A673 (cell line): ENCODE results near the gene APLNR. TPM values are rescaled to one million over a fixed set of nuclear protein-coding genes. Genes with fewer than 3 reads are reported as not detected.
A peak's percentile ranks its signal among the peaks of the same experiment; 100 is the strongest.

Experiments used
- BruUV-seq: library from RNA; stranded (reverse); fragments of 400-500 nt; replicated peaks from 2 replicates; lab custom pipeline; 2021; lab: Mats Ljungman, UMichigan
- CTCF ChIA-PET: fragments of 300-600 bp; sonication (Branson Sonifier 250); formaldehyde crosslinking; loops from one replicate; lab custom pipeline; 2022; ENCODE audit warnings: antibody characterized with exemption; lab: Charles Lee
- POLR2A ChIA-PET: fragments of 300-600 bp; sonication (Branson Sonifier 250); formaldehyde crosslinking; loops from one replicate; lab custom pipeline; 2022; ENCODE audit warnings: antibody characterized with exemption; ENCODE audit not compliant: low non-redundant PET; lab: Charles Lee
- DNase-seq: peaks from one replicate; pipeline ENCODE4 v3.0.0-alpha.2; 2015; ENCODE audit warnings: low spot score
- H3K27ac ChIP-seq: fragments of 200-600 bp; sonication (generic); 2 replicates; pipeline ENCODE4 v1.5.1; 2016; ENCODE audit warnings: mixed run types, low read depth, mild to moderate bottlenecking, mixed read lengths, antibody characterized with exemption, low read length; ENCODE audit not compliant: poor library complexity, severe bottlenecking
- H3K27me3 ChIP-seq: fragments of 200-600 bp; sonication (generic); replicated peaks from 2 replicates; pipeline ENCODE4 v1.6.1; 2017; ENCODE audit warnings: mixed run types, low read depth, mild to moderate bottlenecking, mixed read lengths, antibody characterized with exemption, low read length; ENCODE audit not compliant: insufficient read depth, poor library complexity
- H3K36me3 ChIP-seq: fragments of 200-600 bp; sonication (generic); 2 replicates; pipeline ENCODE4 v1.6.1; 2016; ENCODE audit warnings: mixed run types, mild to moderate bottlenecking, mixed read lengths, antibody characterized with exemption, low read length; ENCODE audit not compliant: insufficient read depth, poor library complexity, severe bottlenecking
- H3K4me1 ChIP-seq: fragments of 200-600 bp; sonication (generic); 2 replicates; pipeline ENCODE4 v1.6.1; 2017; ENCODE audit warnings: mixed run types, mild to moderate bottlenecking, mixed read lengths, antibody characterized with exemption, low read length; ENCODE audit not compliant: insufficient read depth, poor library complexity, severe bottlenecking
- H3K4me3 ChIP-seq: fragments of 200-600 bp; sonication (generic); 2 replicates; pipeline ENCODE4 v1.5.1; 2016; ENCODE audit warnings: low read depth, mixed run types, mild to moderate bottlenecking, mixed read lengths, low read length; ENCODE audit not compliant: poor library complexity, severe bottlenecking
- H3K9me3 ChIP-seq: fragments of 200-600 bp; sonication (generic); 2 replicates; pipeline ENCODE4 v1.6.1; 2016; ENCODE audit warnings: mixed run types, low read depth, mild to moderate bottlenecking, mixed read lengths, antibody characterized with exemption, low read length; ENCODE audit not compliant: poor library complexity, severe bottlenecking
- CTCF ChIP-seq: fragments of 300-800, 200-600 bp; sonication (generic); conservative IDR thresholded peaks from 2 replicates; pipeline ENCODE4 v1.5.1; 2017; ENCODE audit warnings: low read depth, mild to moderate bottlenecking, antibody characterized with exemption, low read length, moderate library complexity, mixed read lengths
- EZH2 ChIP-seq: fragments of 200-600 bp; sonication (generic); IDR thresholded peaks from 2 replicates; pipeline ENCODE4 v1.6.1; 2017; ENCODE audit warnings: borderline replicate concordance, low read depth, mild to moderate bottlenecking, mixed read lengths, antibody characterized with exemption, low read length; ENCODE audit not compliant: poor library complexity, severe bottlenecking
- intact Hi-C: fragments of 100-400 bp; cut with micrococcal nuclease; formaldehyde crosslinking; loops from one replicate; pipeline ENCODE4 v1.10.0; 2022; ENCODE audit not compliant: unreplicated experiment
- total RNA-seq: library from RNA; stranded (reverse); gene quantifications from 2 replicates; pipeline ENCODE4 v1.2.3, GENCODE V29; 2021

APLNR gene
- total RNA-seq, 1 experiment from 2014 or later, result 0.67 TPM

- intact Hi-C loops, result no loop called here
- no peaks in the 10 kb centered on the region for H3K4me1 ChIP-seq
- CTCF ChIA-PET, result interaction anchor here (1.0 kb wide), 1 partner anchor 25 kb away, joined by 3 read pairs; no protein-coding TSS in a partner anchor
Observed at GRCh38 chr11:57224537-57224936, 12.5 kb downstream of the APLNR start.

GRCh38 chr11:57224128-57224527, 12.9 kb downstream of the APLNR start:
- Histone ChIP-seq H3K27ac (no peak overlapping the region), H3K27me3 (no peaks in the 10 kb centered on the region), H3K4me1 (no peaks in the 10 kb centered on the region), H3K4me3 (no peak overlapping the region), H3K36me3 (no peaks in the 10 kb centered on the region), H3K9me3 (no peaks in the 10 kb centered on the region)
- TF ChIP-seq EZH2, result no peak
- no peak for TF ChIP-seq CTCF
- POLR2A ChIA-PET, result no interaction called here
- no TSS peak for BruUV-seq
- DNase-seq, result no peak
- intact Hi-C loops, result no loop called here
- CTCF ChIA-PET, result interaction anchor here (1.0 kb wide), 1 partner anchor 25 kb away, joined by 3 read pairs; no protein-coding TSS in a partner anchor

More at GRCh38 chr11:57224537-57224936, 12.5 kb downstream of the APLNR start:
- TF ChIP-seq CTCF, result no peak
- TF ChIP-seq EZH2, result no peak
- no peak overlapping the region for H3K27ac ChIP-seq
- no peaks in the 10 kb centered on the region for H3K36me3 ChIP-seq
- H3K27me3 ChIP-seq, result no peaks in the 10 kb centered on the region
- no peaks in the 10 kb centered on the region for H3K9me3 ChIP-seq
- POLR2A ChIA-PET, result no interaction called here
- no peak overlapping the region for H3K4me3 ChIP-seq
- DNase-seq, result peak; percentile 23
- BruUV-seq, result no TSS peak

- H3K27me3 ChIP-seq, result no peaks in the 10 kb centered on the region
- no peak overlapping the region for H3K4me3 ChIP-seq
- H3K27ac ChIP-seq, result no peak overlapping the region
- no peaks in the 10 kb centered on the region for H3K36me3 ChIP-seq
- intact Hi-C loops, result no loop called here
- TF ChIP-seq EZH2, result no peak
- TF ChIP-seq CTCF, result no peak
- ChIA-PET POLR2A (no interaction called here), CTCF (no interaction called here)
- BruUV-seq, result no TSS peak
- H3K4me1 ChIP-seq, result no peaks in the 10 kb centered on the region
- DNase-seq, result no peak
- H3K9me3 ChIP-seq, result no peaks in the 10 kb centered on the region
Observed at GRCh38 chr11:57223601-57224000, 13.4 kb downstream of the APLNR start.
